ENCODE measurements around the gene CXCL12. TPM values are rescaled to one million over a fixed set of nuclear protein-coding genes. Genes with fewer than 3 reads are reported as not detected.

Gene CXCL12
- total RNA-seq, 1 donor from 2014 or later, result 23.7 TPM

- H3K27ac ChIP-seq (ENCODE audit: low read depth, low read length), result no peak overlapping the region
- no peak overlapping the region for H3K4me2 ChIP-seq (ENCODE audit: low read length)
- H2AFZ ChIP-seq (ENCODE audit: low read depth, low read length), result no peak overlapping the region
- Mint-ChIP-seq H3K9me3 (ENCODE audit: unreplicated experiment) (no peaks in the 10 kb centered on the region), H3K27ac (ENCODE audit: unreplicated experiment) (no peak overlapping the region), H3K27me3 (ENCODE audit: low read depth, unreplicated experiment) (peaks cover 53% of the 10 kb centered on the region), H3K4me1 (ENCODE audit: low read depth, unreplicated experiment) (no peaks in the 10 kb centered on the region), H3K4me3 (ENCODE audit: unreplicated experiment) (no peak overlapping the region), H3K36me3 (ENCODE audit: low read depth, unreplicated experiment) (no peaks in the 10 kb centered on the region)
- no peak for FAIRE-seq
- no peak overlapping the region for H3K9ac ChIP-seq (ENCODE audit: low read length)
- H3K9me3 ChIP-seq (ENCODE audit: insufficient read depth, low read depth, low read length), result no peaks in the 10 kb centered on the region
- H3K27me3 ChIP-seq (ENCODE audit: insufficient read depth, low read length), result no peaks in the 10 kb centered on the region
- H3K4me3 ChIP-seq (ENCODE audit: insufficient read depth, low read depth, low read length), result no peak overlapping the region
- H3K4me1 ChIP-seq (ENCODE audit: insufficient read depth, low read length), result no peaks in the 10 kb centered on the region
- H3K36me3 ChIP-seq (ENCODE audit: insufficient read depth, low read length), result no peaks in the 10 kb centered on the region
- H4K20me1 ChIP-seq (ENCODE audit: insufficient read depth, low read length), result no peaks in the 10 kb centered on the region
- H3K79me2 ChIP-seq (ENCODE audit: insufficient read depth, low read length), result no peaks in the 10 kb centered on the region
- TF ChIP-seq EZH2 (IDR thresholded peaks at IDR 0.05; ENCODE audit: insufficient read depth, low read length) (no peak), CTCF (IDR thresholded peaks at IDR 0.05; ENCODE audit: insufficient read depth, low read depth, low read length) (no peak)
- DNase-seq (ENCODE audit: low read depth), result no peak
These were observed 9.1 kb upstream of the CXCL12 start for GRCh38 chr10:44393834-44394547.

DNA sequence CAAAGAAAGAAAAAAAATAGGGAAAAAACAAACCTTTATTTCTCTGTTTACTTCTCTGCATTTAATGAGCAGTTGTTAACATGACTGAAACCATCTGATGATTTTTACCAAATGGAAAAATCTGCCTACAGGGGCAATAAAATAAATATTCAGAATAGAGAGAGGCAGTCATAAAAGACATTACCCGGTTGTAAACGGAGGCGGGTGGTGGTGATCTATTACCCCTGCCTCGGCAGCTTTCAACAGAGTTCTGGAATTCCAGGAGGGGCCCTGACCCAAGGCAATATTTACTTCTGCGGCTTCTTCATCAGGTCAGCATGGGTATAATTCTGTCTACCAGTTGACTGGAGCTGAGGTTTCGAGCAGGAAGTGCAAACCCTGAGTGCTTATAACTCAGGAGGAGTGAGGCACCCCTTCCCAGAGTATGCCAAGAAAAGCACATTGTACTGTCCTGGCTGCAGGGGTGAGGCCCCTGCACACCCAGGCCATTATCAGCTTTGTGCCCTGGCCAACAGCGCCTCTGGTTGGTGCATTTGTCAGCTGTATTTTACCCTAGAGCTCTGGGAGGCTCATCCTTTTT is 8.2 kb upstream of the CXCL12 start:
- H3K4me2 ChIP-seq (ENCODE audit: low read length), result no peak overlapping the region
- TF ChIP-seq EZH2 (IDR thresholded peaks at IDR 0.05; ENCODE audit: insufficient read depth, low read length), result no peak
- TF ChIP-seq CTCF (IDR thresholded peaks at IDR 0.05; ENCODE audit: insufficient read depth, low read depth, low read length), result no peak
- Mint-ChIP-seq H3K9me3 (ENCODE audit: unreplicated experiment) (no peaks in the 10 kb centered on the region), H3K27me3 (ENCODE audit: low read depth, unreplicated experiment) (peaks cover 46% of the 10 kb centered on the region), H3K4me3 (ENCODE audit: unreplicated experiment) (no peak overlapping the region), H3K36me3 (ENCODE audit: low read depth, unreplicated experiment) (no peaks in the 10 kb centered on the region), H3K27ac (ENCODE audit: unreplicated experiment) (no peak overlapping the region), H3K4me1 (ENCODE audit: low read depth, unreplicated experiment) (no peaks in the 10 kb centered on the region)
- H3K9ac ChIP-seq (ENCODE audit: low read length), result no peak overlapping the region
- H3K9me3 ChIP-seq (ENCODE audit: insufficient read depth, low read depth, low read length), result no peaks in the 10 kb centered on the region
- H3K79me2 ChIP-seq (ENCODE audit: insufficient read depth, low read length), result no peaks in the 10 kb centered on the region
- no peaks in the 10 kb centered on the region for H3K27me3 ChIP-seq (ENCODE audit: insufficient read depth, low read length)
- H3K36me3 ChIP-seq (ENCODE audit: insufficient read depth, low read length), result no peaks in the 10 kb centered on the region
- no peaks in the 10 kb centered on the region for H3K4me1 ChIP-seq (ENCODE audit: insufficient read depth, low read length)
- no peak for DNase-seq (ENCODE audit: low read depth)
- FAIRE-seq, result no peak
- no peak overlapping the region for H3K4me3 ChIP-seq (ENCODE audit: insufficient read depth, low read depth, low read length)
- H2AFZ ChIP-seq (ENCODE audit: low read depth, low read length), result no peak overlapping the region
- no peaks in the 10 kb centered on the region for H4K20me1 ChIP-seq (ENCODE audit: insufficient read depth, low read length)
- H3K27ac ChIP-seq (ENCODE audit: low read depth, low read length), result no peak overlapping the region

- Histone ChIP-seq H3K4me1 (ENCODE audit: insufficient read depth, low read length) (no peaks in the 10 kb centered on the region), H3K27ac (ENCODE audit: low read depth, low read length) (no peak overlapping the region), H4K20me1 (ENCODE audit: insufficient read depth, low read length) (no peaks in the 10 kb centered on the region), H3K27me3 (ENCODE audit: insufficient read depth, low read length) (no peaks in the 10 kb centered on the region), H3K4me2 (ENCODE audit: low read length) (no peak overlapping the region), H2AFZ (ENCODE audit: low read depth, low read length) (no peak overlapping the region), H3K36me3 (ENCODE audit: insufficient read depth, low read length) (no peaks in the 10 kb centered on the region), H3K4me3 (ENCODE audit: insufficient read depth, low read depth, low read length) (no peak overlapping the region), H3K9ac (ENCODE audit: low read length) (no peak overlapping the region), H3K79me2 (ENCODE audit: insufficient read depth, low read length) (no peaks in the 10 kb centered on the region), H3K9me3 (ENCODE audit: insufficient read depth, low read depth, low read length) (no peaks in the 10 kb centered on the region)
- DNase-seq (ENCODE audit: low read depth), result no peak
- TF ChIP-seq CTCF (IDR thresholded peaks at IDR 0.05; ENCODE audit: insufficient read depth, low read depth, low read length), result no peak
- no peak for TF ChIP-seq EZH2 (IDR thresholded peaks at IDR 0.05; ENCODE audit: insufficient read depth, low read length)
- Mint-ChIP-seq H3K9me3 (ENCODE audit: unreplicated experiment) (no peaks in the 10 kb centered on the region), H3K4me3 (ENCODE audit: unreplicated experiment) (no peak overlapping the region), H3K36me3 (ENCODE audit: low read depth, unreplicated experiment) (no peaks in the 10 kb centered on the region), H3K27me3 (ENCODE audit: low read depth, unreplicated experiment) (peaks cover 45% of the 10 kb centered on the region), H3K4me1 (ENCODE audit: low read depth, unreplicated experiment) (no peaks in the 10 kb centered on the region), H3K27ac (ENCODE audit: unreplicated experiment) (no peak overlapping the region)
- no peak for FAIRE-seq
These were observed 7.5 kb upstream of the CXCL12 start for GRCh38 chr10:44392420-44392819.
